ENCODE results near the gene UBE4B.

- TF ChIP-seq E2F4 (CRISPR knock-in tag; IDR thresholded peaks at IDR 0.05; ENCODE audit: borderline replicate concordance, low read depth): no peak
- TF ChIP-seq CTCF (IDR thresholded peaks at IDR 0.05): no peak
- TF ChIP-seq FOXJ3 (CRISPR knock-in tag; IDR thresholded peaks at IDR 0.05; ENCODE audit: borderline replicate concordance): no peak
- TF ChIP-seq FOXK1 (CRISPR knock-in tag; IDR thresholded peaks at IDR 0.05): no peak
- no peak for TF ChIP-seq NR3C1 (CRISPR knock-in tag; conservative IDR thresholded peaks at IDR 0.05; ENCODE audit: low read depth)
- TF ChIP-seq PRDM15 (CRISPR knock-in tag; IDR thresholded peaks at IDR 0.05): no peak
- TF ChIP-seq FOXP4 (CRISPR knock-in tag; IDR thresholded peaks at IDR 0.05): no peak
- TF ChIP-seq SMAD4 (CRISPR knock-in tag; IDR thresholded peaks at IDR 0.05): no peak
- no peak for TF ChIP-seq NFATC4 (CRISPR knock-in tag; IDR thresholded peaks at IDR 0.05)
- no peak for TF ChIP-seq GTF2I (CRISPR knock-in tag; conservative IDR thresholded peaks at IDR 0.05)
Measured at GRCh38 chr1:10108948-10109708, 76.4 kb downstream of the UBE4B start.

Measured in WTC11 (cell line).